Uterus (tissue), 2 donors: ENCODE data around the gene NAALAD2.

Source experiments
- CTCF ChIP-seq, 4 experiments: fragments of 200-600 bp in 2 of 4; fragments of 450-650 bp in 2 of 4; sonication (generic) in 2 of 4; IDR thresholded peaks; one replicate each; pipeline ENCODE4 v1.5.1; 2016 to 2019; ENCODE audit warnings: antibody characterized with exemption in 4 of 4, mild to moderate bottlenecking in 2 of 4, moderate library complexity in 1 of 4
- POLR2A ChIP-seq, 2 donors: fragments of 450-650 bp; IDR thresholded peaks; one replicate each; pipeline ENCODE4 v1.6.1; 2016; ENCODE audit warnings: antibody characterized with exemption in 2 of 2, mild to moderate bottlenecking in 1 of 2, moderate library complexity in 1 of 2

- TF ChIP-seq CTCF (IDR thresholded peaks at IDR 0.05) (no peak), POLR2A (IDR thresholded peaks at IDR 0.05) (no peak)
These were observed at the start of gene NAALAD2 for GRCh38 chr11:90134478-90135003.
